HepG2 (cell line): ENCODE results near the gene DPH2. TPM values are rescaled to one million over a fixed set of nuclear protein-coding genes. Genes with fewer than 3 reads are reported as not detected.

ENCODE experiments used
- ARNTL ChIP-seq: sonication (generic); formaldehyde crosslinking; IDR thresholded peaks from 2 replicates; pipeline ENCODE4 v1.4.0; 2020; ENCODE audit warnings: mild to moderate bottlenecking, missing genetic modification reagents
- CAMTA2 ChIP-seq: sonication (generic); formaldehyde crosslinking; IDR thresholded peaks from 2 replicates; pipeline ENCODE4 v1.4.0; 2020; ENCODE audit warnings: mild to moderate bottlenecking, missing genetic modification reagents, borderline replicate concordance
- CCAR2 ChIP-seq: fragments of 200-400 bp; formaldehyde crosslinking; optimal IDR thresholded peaks from 2 replicates; pipeline ENCODE3; 2018; ENCODE audit warnings: low read depth, mild to moderate bottlenecking, low read length, moderate library complexity
- CENPX ChIP-seq: sonication (generic); formaldehyde crosslinking; IDR thresholded peaks from 2 replicates; pipeline ENCODE4 v1.9.0; 2021; ENCODE audit warnings: mild to moderate bottlenecking, missing genetic modification reagents, moderate library complexity
- ESRRA ChIP-seq: sonication (generic); formaldehyde crosslinking; IDR thresholded peaks from 2 replicates; pipeline ENCODE4 v1.5.1; 2020; ENCODE audit warnings: mild to moderate bottlenecking, low read depth, missing genetic modification reagents
- GATA4 ChIP-seq: sonication (generic); IDR thresholded peaks from 2 replicates; pipeline ENCODE4 v1.6.1; 2016; ENCODE audit warnings: antibody characterized with exemption, low read depth, borderline replicate concordance
- GPN1 ChIP-seq: sonication (generic); formaldehyde crosslinking; IDR thresholded peaks from 2 replicates; pipeline ENCODE4 v1.5.1; 2020; ENCODE audit warnings: missing genetic modification reagents, borderline replicate concordance
- ISX ChIP-seq: sonication (generic); formaldehyde crosslinking; conservative IDR thresholded peaks from 2 replicates; pipeline ENCODE4 v1.5.0; 2020; ENCODE audit warnings: missing genetic modification reagents
- MAFK ChIP-seq, 2 experiments: IDR thresholded peaks in 1 of 2; conservative IDR thresholded peaks in 1 of 2; 2 replicates each; pipeline ENCODE4 v1.6.1; 2011; ENCODE audit warnings: improper control_type of control experiment in 2 of 2, low read length in 2 of 2
- NFKBIZ ChIP-seq: IDR thresholded peaks from 2 replicates; pipeline ENCODE4 v1.6.1; 2018; ENCODE audit warnings: missing genetic modification reagents, missing compliant biosample characterization
- NFRKB ChIP-seq: fragments of 450-650 bp; IDR thresholded peaks from 2 replicates; pipeline ENCODE4 v1.6.1; 2017
- NRL ChIP-seq: sonication (generic); formaldehyde crosslinking; IDR thresholded peaks from 2 replicates; pipeline ENCODE4 v1.5.0; 2020; ENCODE audit warnings: missing genetic modification reagents, mild to moderate bottlenecking, moderate library complexity, borderline replicate concordance
- RORA ChIP-seq: sonication (generic); formaldehyde crosslinking; IDR thresholded peaks from 2 replicates; pipeline ENCODE4 v1.5.0; 2020; ENCODE audit warnings: mild to moderate bottlenecking, missing genetic modification reagents, moderate library complexity
- TBP ChIP-seq: sonication (generic); formaldehyde crosslinking; IDR thresholded peaks from 2 replicates; pipeline ENCODE4 v1.5.0; 2020; ENCODE audit warnings: missing genetic modification reagents
- U2AF2 ChIP-seq: fragments of 200-400 bp; formaldehyde crosslinking; IDR thresholded peaks from 2 replicates; pipeline ENCODE4 v1.6.1; 2017; ENCODE audit warnings: low read depth, mild to moderate bottlenecking, low read length
- WIZ ChIP-seq: sonication (generic); formaldehyde crosslinking; IDR thresholded peaks from 2 replicates; pipeline ENCODE4 v1.5.1; 2020; ENCODE audit warnings: mild to moderate bottlenecking, missing genetic modification reagents
- ZFP37 ChIP-seq: sonication (generic); formaldehyde crosslinking; IDR thresholded peaks from 2 replicates; pipeline ENCODE4 v1.4.0; 2020; ENCODE audit warnings: missing genetic modification reagents, borderline replicate concordance
- ZNF124 ChIP-seq: sonication (generic); formaldehyde crosslinking; IDR thresholded peaks from 2 replicates; pipeline ENCODE4 v1.4.0; 2020; ENCODE audit warnings: missing genetic modification reagents
- ZNF138 ChIP-seq: sonication (generic); formaldehyde crosslinking; IDR thresholded peaks from 2 replicates; pipeline ENCODE4 v1.5.0; 2020; ENCODE audit warnings: mild to moderate bottlenecking, low read depth, missing genetic modification reagents
- ZNF143 ChIP-seq: sonication (generic); formaldehyde crosslinking; IDR thresholded peaks from 2 replicates; pipeline ENCODE4 v1.4.0; 2020; ENCODE audit warnings: missing genetic modification reagents
- ZNF367 ChIP-seq: sonication (generic); formaldehyde crosslinking; IDR thresholded peaks from 2 replicates; pipeline ENCODE4 v1.4.0; 2020; ENCODE audit warnings: missing genetic modification reagents, borderline replicate concordance
- ZNF567 ChIP-seq: sonication (generic); formaldehyde crosslinking; IDR thresholded peaks from 2 replicates; pipeline ENCODE4 v1.8.1; 2023; ENCODE audit warnings: mild to moderate bottlenecking, missing genetic modification reagents, borderline replicate concordance
- ZSCAN30 ChIP-seq: sonication (generic); formaldehyde crosslinking; IDR thresholded peaks from 2 replicates; pipeline ENCODE4 v1.5.0; 2020; ENCODE audit warnings: mild to moderate bottlenecking, missing genetic modification reagents
- polyA plus RNA-seq, 8 experiments: library from polyadenylated mRNA; depleted of rRNA in 3 of 8; stranded (reverse) in 7 of 8; unstranded in 1 of 8; fragments of >200 nt; fragmentation: Illumina TruSeq in 4 of 8; extraction: Trizol in 4 of 8; gene quantifications; 2 replicates each; pipeline versions ENCODE4 v1.2.1 to v1.2.3, GENCODE V29; 2011 to 2016; ENCODE audit warnings: low read depth in 4 of 8, missing spikeins in 1 of 8, mixed read lengths in 1 of 8; ENCODE audit not compliant: insufficient read depth in 1 of 8
- total RNA-seq, 5 experiments: library from RNA; depleted of rRNA; stranded (reverse); fragments of >200 nt; fragmentation: Illumina TruSeq; extraction: Trizol; gene quantifications; 2 replicates each; pipeline ENCODE4 v1.2.3, GENCODE V29; 2016; ENCODE audit warnings: low read depth in 1 of 5
- TF ChIP-seq, protein P1 (sequence below): sonication (generic); formaldehyde crosslinking; IDR thresholded peaks from 2 replicates; pipeline ENCODE4 v1.4.0; 2020; ENCODE audit warnings: missing genetic modification reagents, borderline replicate concordance
- TF ChIP-seq, protein P2 (sequence below): sonication (generic); formaldehyde crosslinking; IDR thresholded peaks from 2 replicates; pipeline ENCODE4 v1.5.0; 2020; ENCODE audit warnings: missing genetic modification reagents
- TF ChIP-seq, protein P3 (sequence below): fragments of 450-650 bp; IDR thresholded peaks from 2 replicates; pipeline ENCODE4 v1.6.1; 2016

The DPH2 gene
- total and polyA plus RNA-seq, 2 of the 13 experiments (the other 11 are each of a cell fraction or from before 2014, with no cell fraction given) = 32.2 to 38.3 TPM

DNA sequence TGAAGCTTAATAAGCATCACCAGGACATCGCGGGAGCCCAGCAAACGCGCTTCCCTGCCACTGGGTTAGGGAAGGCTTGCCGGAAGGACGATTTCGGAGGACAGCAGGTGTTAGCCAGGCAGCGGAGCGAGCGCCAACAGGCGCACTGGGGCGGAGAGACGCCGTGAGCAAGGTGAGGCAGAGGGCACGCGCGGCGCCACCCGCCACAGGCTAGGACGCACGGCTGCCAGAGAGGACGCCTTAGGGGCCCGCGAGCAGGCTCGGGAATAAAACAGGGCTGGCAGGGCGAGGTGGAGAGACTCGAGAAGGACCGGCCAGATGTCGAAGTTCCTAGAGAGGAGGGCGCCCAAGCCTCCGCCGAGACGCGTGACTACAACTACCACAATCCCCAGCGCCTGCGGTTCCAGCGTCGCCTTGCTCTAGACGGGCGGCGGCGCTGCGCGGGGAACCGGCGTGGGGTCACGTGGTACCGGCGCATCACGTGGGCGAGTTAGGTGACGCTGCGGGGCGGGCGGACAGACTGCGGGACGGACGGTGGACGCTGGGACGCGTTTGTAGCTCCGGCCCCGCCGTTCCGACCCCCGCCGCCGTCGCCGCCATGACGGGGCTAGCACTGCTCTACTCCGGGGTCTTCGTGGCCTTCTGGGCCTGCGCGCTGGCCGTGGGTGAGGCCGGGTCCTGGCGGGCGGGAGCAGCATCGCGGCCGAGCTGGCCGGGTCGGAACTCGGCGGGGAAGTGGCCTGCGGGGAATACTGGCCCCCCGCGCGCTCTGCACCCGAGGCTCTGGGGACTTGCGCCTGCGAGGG is 4.8 kb downstream of the DPH2 start, which contains the start of gene ATP6V0B (continued):
- no peak for TF ChIP-seq ZNF567 (CRISPR knock-in tag)
- TF ChIP-seq GPN1 (CRISPR knock-in tag) = no peak
- TF ChIP-seq WIZ (CRISPR knock-in tag) = no peak
- TF ChIP-seq CCAR2 = no peak
- TF ChIP-seq ESRRA (CRISPR knock-in tag) = 0 out of 2 replicates have a peak, but pooled peaks have one; percentile 8
- peak; percentile 94 for TF ChIP-seq ARNTL (CRISPR knock-in tag)
- peak; percentile 61; the same call in 1 of the 2 replicates for TF ChIP-seq TBP (CRISPR knock-in tag)
- no peak; the same call in 1 of the 2 replicates for TF ChIP-seq CAMTA2 (CRISPR knock-in tag)
- TF ChIP-seq ZNF124 (CRISPR knock-in tag) = peak; percentile 81
- TF ChIP-seq NRL = peak; percentile 85
- no peak for TF ChIP-seq NFRKB
- no peak for TF ChIP-seq ZNF367 (CRISPR knock-in tag)
- no peak for TF ChIP-seq ISX
- no peak for TF ChIP-seq RORA (CRISPR knock-in tag)
- TF ChIP-seq MAFK (conservative IDR thresholded peaks at IDR 0.05 in 1 of 2, IDR thresholded peaks at IDR 0.05 in 1 of 2; ENCODE audit: low read length in 2 of 2) = no peak
- TF ChIP-seq, protein P1, sequence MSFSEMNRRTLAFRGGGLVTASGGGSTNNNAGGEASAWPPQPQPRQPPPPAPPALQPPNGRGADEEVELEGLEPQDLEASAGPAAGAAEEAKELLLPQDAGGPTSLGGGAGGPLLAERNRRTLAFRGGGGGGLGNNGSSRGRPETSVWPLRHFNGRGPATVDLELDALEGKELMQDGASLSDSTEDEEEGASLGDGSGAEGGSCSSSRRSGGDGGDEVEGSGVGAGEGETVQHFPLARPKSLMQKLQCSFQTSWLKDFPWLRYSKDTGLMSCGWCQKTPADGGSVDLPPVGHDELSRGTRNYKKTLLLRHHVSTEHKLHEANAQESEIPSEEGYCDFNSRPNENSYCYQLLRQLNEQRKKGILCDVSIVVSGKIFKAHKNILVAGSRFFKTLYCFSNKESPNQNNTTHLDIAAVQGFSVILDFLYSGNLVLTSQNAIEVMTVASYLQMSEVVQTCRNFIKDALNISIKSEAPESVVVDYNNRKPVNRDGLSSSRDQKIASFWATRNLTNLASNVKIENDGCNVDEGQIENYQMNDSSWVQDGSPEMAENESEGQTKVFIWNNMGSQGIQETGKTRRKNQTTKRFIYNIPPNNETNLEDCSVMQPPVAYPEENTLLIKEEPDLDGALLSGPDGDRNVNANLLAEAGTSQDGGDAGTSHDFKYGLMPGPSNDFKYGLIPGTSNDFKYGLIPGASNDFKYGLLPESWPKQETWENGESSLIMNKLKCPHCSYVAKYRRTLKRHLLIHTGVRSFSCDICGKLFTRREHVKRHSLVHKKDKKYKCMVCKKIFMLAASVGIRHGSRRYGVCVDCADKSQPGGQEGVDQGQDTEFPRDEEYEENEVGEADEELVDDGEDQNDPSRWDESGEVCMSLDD = no peak
- TF ChIP-seq, protein P2, sequence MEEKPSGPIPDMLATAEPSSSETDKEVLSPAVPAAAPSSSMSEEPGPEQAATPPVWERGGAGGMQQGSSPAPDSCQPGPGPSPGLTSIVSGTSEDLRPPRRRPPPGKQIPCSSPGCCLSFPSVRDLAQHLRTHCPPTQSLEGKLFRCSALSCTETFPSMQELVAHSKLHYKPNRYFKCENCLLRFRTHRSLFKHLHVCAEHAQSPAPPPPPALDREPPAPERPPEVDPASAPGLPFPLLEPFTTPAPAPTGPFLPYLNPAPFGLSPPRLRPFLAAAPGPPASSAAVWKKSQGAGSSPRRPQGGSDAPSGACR (CRISPR knock-in tag) = no peak
- TF ChIP-seq ZNF138 (CRISPR knock-in tag) = peak; percentile 53; the same call in 1 of the 2 replicates
- 0 out of 2 replicates have a peak, but pooled peaks have one; percentile 33 for TF ChIP-seq GATA4
- TF ChIP-seq ZFP37 (CRISPR knock-in tag) = no peak
- TF ChIP-seq U2AF2 = no peak
- TF ChIP-seq, protein P3, sequence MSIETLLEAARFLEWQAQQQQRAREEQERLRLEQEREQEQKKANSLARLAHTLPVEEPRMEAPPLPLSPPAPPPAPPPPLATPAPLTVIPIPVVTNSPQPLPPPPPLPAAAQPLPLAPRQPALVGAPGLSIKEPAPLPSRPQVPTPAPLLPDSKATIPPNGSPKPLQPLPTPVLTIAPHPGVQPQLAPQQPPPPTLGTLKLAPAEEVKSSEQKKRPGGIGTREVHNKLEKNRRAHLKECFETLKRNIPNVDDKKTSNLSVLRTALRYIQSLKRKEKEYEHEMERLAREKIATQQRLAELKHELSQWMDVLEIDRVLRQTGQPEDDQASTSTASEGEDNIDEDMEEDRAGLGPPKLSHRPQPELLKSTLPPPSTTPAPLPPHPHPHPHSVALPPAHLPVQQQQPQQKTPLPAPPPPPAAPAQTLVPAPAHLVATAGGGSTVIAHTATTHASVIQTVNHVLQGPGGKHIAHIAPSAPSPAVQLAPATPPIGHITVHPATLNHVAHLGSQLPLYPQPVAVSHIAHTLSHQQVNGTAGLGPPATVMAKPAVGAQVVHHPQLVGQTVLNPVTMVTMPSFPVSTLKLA = peak; percentile 93
- no peak for TF ChIP-seq CENPX (CRISPR knock-in tag)
- TF ChIP-seq NFKBIZ (CRISPR knock-in tag) = no peak
- no peak for TF ChIP-seq ZSCAN30 (CRISPR knock-in tag)
- TF ChIP-seq ZNF143 (CRISPR knock-in tag) = peak; percentile 97
